ENCODE results near the gene RABGAP1L. TPM values are rescaled to one million over a fixed set of nuclear protein-coding genes. Genes with fewer than 3 reads are reported as not detected.

Gene RABGAP1L
- total and polyA plus RNA-seq, 10 donors, result 30.3 to 125 (median 77.7) TPM

DNA sequence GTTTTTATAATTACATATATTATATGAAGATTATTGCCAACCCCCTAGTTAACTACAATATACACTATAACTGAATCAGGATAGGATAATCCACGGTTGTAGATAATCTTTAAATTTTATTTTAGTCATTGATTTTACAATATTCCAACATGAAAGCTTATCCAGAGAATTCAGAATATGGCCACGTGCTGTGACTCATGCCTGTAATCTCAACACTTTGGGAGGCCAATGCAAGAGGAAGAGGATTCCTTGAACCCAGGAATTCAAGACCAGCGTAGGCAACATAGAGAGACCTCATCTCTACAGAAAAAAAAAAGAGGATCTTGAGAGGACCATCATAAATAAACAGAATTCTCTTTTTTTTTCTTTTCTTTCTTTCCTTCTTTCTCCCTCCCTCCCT is 720.9 kb downstream of the RABGAP1L start:
- no peak for TF ChIP-seq POLR2AphosphoS5 (IDR thresholded peaks at IDR 0.05)
- TF ChIP-seq, protein P1, sequence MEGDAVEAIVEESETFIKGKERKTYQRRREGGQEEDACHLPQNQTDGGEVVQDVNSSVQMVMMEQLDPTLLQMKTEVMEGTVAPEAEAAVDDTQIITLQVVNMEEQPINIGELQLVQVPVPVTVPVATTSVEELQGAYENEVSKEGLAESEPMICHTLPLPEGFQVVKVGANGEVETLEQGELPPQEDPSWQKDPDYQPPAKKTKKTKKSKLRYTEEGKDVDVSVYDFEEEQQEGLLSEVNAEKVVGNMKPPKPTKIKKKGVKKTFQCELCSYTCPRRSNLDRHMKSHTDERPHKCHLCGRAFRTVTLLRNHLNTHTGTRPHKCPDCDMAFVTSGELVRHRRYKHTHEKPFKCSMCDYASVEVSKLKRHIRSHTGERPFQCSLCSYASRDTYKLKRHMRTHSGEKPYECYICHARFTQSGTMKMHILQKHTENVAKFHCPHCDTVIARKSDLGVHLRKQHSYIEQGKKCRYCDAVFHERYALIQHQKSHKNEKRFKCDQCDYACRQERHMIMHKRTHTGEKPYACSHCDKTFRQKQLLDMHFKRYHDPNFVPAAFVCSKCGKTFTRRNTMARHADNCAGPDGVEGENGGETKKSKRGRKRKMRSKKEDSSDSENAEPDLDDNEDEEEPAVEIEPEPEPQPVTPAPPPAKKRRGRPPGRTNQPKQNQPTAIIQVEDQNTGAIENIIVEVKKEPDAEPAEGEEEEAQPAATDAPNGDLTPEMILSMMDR (IDR thresholded peaks at IDR 0.05 in 8 of 11, conservative IDR thresholded peaks at IDR 0.05 in 3 of 11), result no peak
- TF ChIP-seq POLR2A (IDR thresholded peaks at IDR 0.05), result no peak
- no peaks in the 10 kb centered on the region for H3K9me3 ChIP-seq
- peaks cover 0 to 10% (median 0%) of the 10 kb centered on the region in 6 donors for H3K36me3 ChIP-seq
- no peak overlapping the region for H3K27ac ChIP-seq
- intact Hi-C loops (cut with DNase I; ENCODE audit: low total_unique reads), result no loop called here
- 88 to 98% (median 91%) methylated on average over 3 of the region's 3 CpGs for WGBS, 5 donors
- H3K4me1 ChIP-seq, result peaks cover 0 to 27% (median 9%) of the 10 kb centered on the region in 6 donors
- no peaks in the 10 kb centered on the region for H3K27me3 ChIP-seq (replicated peaks in 1 of 7)
- no peak overlapping the region for H3K4me3 ChIP-seq
- no peak for DNase-seq

DNA sequence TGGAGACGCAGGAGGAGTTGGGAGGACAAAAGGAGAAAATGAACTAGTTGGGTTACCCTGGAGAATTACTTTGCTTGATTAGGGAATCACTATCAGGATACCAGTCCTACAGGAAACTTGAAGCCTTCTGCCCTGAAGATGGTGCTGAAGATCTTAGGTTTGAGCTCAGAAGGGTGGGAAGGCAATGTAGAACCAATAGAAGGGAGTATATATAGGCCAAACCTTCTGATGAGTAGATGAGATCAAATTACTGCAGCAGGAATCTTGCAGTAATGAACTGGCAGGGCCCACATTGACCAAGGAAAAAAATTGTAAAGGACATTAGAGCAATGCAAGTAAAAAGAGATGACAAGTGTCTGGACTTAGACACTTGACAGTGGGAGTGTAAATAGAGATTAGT is 724.1 kb downstream of the RABGAP1L start:
- intact Hi-C loops (cut with DNase I; ENCODE audit: low total_unique reads), result no loop called here
- Histone ChIP-seq H3K36me3 (peaks cover 0 to 18% (median 0%) of the 10 kb centered on the region in 6 donors), H3K9me3 (no peaks in the 10 kb centered on the region), H3K4me3 (no peak overlapping the region), H3K27me3 (replicated peaks in 1 of 7) (no peaks in the 10 kb centered on the region), H3K4me1 (peaks cover 0 to 17% (median 2%) of the 10 kb centered on the region in 6 donors), H3K27ac (no peak overlapping the region)
- DNase-seq, result no peak
- WGBS, 5 donors, result 100% methylated on average over 1 of the region's 1 CpG
- TF ChIP-seq POLR2A (IDR thresholded peaks at IDR 0.05), result no peak
- TF ChIP-seq, protein P1 (IDR thresholded peaks at IDR 0.05 in 8 of 11, conservative IDR thresholded peaks at IDR 0.05 in 3 of 11), result no peak
- TF ChIP-seq POLR2AphosphoS5 (IDR thresholded peaks at IDR 0.05), result no peak

DNA sequence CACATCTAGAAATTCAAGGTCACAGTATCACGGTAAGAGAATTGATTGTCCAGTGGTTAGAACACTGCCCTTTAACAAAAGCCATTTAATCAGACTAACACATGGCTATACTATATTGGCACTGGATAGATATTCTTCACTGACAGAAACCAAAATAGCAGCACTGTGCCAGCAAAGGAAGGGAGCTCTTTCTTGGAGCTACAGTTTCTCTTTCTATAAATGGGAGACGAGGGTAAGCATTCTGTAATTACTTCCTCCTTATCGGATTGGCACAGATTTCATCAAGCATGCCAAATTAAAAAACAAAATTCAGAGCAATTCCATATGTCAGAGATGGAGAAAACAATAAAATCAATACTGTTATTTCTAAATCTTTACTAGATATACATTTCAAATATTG is 724.7 kb downstream of the RABGAP1L start:
- Histone ChIP-seq H3K27ac (no peak overlapping the region), H3K27me3 (replicated peaks in 1 of 7) (no peaks in the 10 kb centered on the region), H3K36me3 (peaks cover 0 to 22% (median 0%) of the 10 kb centered on the region in 6 donors), H3K4me3 (no peak overlapping the region), H3K4me1 (peaks cover 0 to 17% (median 2%) of the 10 kb centered on the region in 6 donors), H3K9me3 (no peaks in the 10 kb centered on the region)
- no peak for TF ChIP-seq POLR2AphosphoS5 (IDR thresholded peaks at IDR 0.05)
- TF ChIP-seq POLR2A (IDR thresholded peaks at IDR 0.05), result no peak
- TF ChIP-seq, protein P1 (IDR thresholded peaks at IDR 0.05 in 8 of 11, conservative IDR thresholded peaks at IDR 0.05 in 3 of 11), result no peak
- 27 to 36% (median 34%) methylated on average over 3 of the region's 3 CpGs for WGBS, 5 donors
- no peak for DNase-seq
- intact Hi-C loops (cut with DNase I; ENCODE audit: low total_unique reads), result no loop called here

DNA sequence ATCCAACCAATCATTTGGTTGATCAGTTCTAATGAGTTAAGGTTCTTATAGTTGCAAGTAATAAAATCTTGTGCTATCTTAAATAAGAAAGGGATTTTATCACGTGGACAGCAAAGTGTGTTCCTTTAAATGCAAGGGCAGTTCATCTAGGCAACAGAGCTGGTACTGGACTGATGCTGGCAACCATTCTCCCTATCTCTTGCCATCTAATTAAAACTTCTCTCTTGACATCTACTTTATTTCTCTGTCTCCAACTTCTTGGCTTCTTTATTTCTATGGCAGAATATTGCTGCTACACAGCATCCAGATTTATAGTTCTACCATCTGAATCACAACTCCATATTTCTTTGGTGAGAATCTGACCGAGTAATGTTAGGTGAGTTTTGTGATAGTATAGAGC is 725.2 kb downstream of the RABGAP1L start:
- WGBS, 5 donors, result 85 to 89% (median 88%) methylated on average over 2 of the region's 2 CpGs

More for the DNA sequence above, 725.2 kb downstream of the RABGAP1L start:
- Histone ChIP-seq H3K27ac (no peak overlapping the region), H3K27me3 (replicated peaks in 1 of 7) (no peaks in the 10 kb centered on the region), H3K36me3 (peaks cover 0 to 22% (median 0%) of the 10 kb centered on the region in 6 donors), H3K9me3 (no peaks in the 10 kb centered on the region), H3K4me1 (peaks cover 0 to 17% (median 2%) of the 10 kb centered on the region in 6 donors), H3K4me3 (no peak overlapping the region)
- DNase-seq, result no peak
- no peak for TF ChIP-seq POLR2AphosphoS5 (IDR thresholded peaks at IDR 0.05)
- TF ChIP-seq, protein P1 (IDR thresholded peaks at IDR 0.05 in 8 of 11, conservative IDR thresholded peaks at IDR 0.05 in 3 of 11), result no peak
- TF ChIP-seq POLR2A (IDR thresholded peaks at IDR 0.05), result no peak
- intact Hi-C loops (cut with DNase I; ENCODE audit: low total_unique reads), result no loop called here

Data from spleen (tissue), 11 donors.